Adrenal gland (tissue), 5 donors: ENCODE data around the gene MOGAT1.

ENCODE experiments used
- CTCF ChIP-seq, 6 experiments: fragments of 450-650 bp in 4 of 6; fragments of 200-600 bp in 2 of 6; sonication (generic) in 1 of 6; IDR thresholded peaks; 1 replicate in 5 of 6; 2 replicates in 1 of 6; pipeline versions ENCODE4 v1.5.1 to v1.8.0; 2016 to 2021; ENCODE audit warnings: antibody characterized with exemption in 6 of 6, mild to moderate bottlenecking in 2 of 6, moderate library complexity in 1 of 6
- POLR2A ChIP-seq, 2 donors: fragments of 450-650 bp; IDR thresholded peaks; one replicate each; pipeline ENCODE4 v1.6.1; 2017; ENCODE audit warnings: antibody characterized with exemption in 2 of 2, mild to moderate bottlenecking in 2 of 2, moderate library complexity in 1 of 2
- donor health status: DM: no; HTN: no; CAD: no.

GRCh38 chr2:222635295-222635694 lies 36.2 kb upstream of the MOGAT1 start:
- no peak for TF ChIP-seq CTCF (IDR thresholded peaks at IDR 0.05)
- no peak for TF ChIP-seq POLR2A (IDR thresholded peaks at IDR 0.05)
